Stimulated activated CD8-positive, alpha-beta memory T cell treated with anti-CD3 and anti-CD28 coated beads, Interleukin-4, amount 100 ng/mL, for 1 hour (primary cell): Measurements from ENCODE around the gene NISCH.

Experiments
- DNase-seq, 2 donors: peaks; one replicate each; pipeline ENCODE4 v3.0.0-alpha.2; 2020; ENCODE audit warnings: low read depth in 2 of 2, low spot score in 1 of 2

Gene NISCH

DNA sequence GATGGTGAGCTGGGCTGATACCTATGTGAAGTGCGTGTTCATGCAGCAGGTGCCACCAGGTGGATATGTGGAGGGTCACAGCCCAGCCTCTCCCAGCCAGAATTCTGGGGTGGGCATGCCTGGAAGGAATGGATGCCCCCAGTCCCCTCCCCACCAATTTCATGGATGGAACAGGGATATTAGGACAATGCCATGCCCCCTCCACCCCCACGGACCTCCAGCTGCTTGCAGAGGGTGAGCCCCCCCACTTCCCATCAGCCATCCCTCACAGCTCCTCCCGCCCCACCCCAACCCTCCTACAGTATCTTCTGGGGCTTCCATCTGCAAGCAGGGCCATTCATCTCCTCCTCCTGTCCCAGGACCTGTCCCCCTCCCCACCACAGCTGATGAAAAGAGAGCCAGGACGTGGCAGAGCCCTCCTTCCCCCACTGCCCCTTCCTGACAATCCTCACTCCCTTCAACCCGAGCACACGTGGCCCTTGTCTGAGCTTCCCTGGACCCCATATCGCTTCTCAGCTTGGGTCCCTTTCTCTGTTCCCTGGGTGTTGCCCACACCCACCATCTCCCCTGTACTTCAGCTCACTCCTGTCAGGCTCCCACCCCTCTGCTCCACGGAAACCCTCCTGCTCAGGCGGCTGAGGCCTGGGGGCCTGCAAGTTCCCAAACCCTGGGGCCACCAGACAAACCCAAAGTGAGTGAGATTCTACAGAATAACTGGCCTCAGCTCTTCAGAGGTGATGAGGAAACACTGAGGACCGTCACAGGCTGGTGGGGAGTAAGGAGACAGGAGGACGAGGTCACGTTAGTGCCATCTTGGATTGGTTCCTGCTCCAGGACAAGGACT is 7.7 kb upstream of the NISCH start:
- DNase-seq = no peak

DNA sequence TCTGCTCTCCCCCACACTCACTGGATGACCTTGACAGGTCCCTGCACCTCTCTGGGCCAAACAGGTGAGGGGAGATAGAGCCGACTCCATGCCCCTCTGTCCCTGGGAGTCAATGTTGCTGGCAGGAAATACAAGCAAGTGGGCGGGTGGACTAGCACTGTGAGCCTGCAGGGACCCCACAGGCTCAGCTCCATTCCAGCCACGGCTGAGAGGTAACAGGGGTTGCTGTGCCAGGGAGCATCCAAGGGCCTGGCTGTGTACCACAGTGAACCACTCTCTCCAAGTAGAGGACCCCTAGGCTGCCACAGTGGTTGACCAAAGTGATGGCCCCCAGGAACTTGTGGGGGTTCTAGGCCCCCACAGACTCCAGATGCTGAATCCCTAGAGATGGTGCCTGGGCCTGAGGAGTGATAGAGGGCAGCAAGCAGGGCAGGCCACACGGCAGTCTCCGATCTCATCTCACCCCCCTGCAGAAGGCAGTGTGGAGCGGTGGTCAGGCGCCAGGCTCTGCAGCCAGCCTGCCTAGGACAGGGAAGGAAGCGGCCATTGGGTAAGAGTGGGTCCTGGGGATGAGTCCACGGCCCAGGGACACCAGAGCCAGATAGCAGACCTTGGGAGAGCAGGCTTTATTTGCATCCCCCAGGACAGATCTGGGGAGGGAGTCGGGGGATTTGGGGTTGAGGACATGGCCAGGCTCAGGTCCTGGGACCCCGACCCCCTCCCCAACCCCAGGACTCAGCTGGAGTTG is 4.7 kb upstream of the NISCH start:
- DNase-seq = no peak

DNA sequence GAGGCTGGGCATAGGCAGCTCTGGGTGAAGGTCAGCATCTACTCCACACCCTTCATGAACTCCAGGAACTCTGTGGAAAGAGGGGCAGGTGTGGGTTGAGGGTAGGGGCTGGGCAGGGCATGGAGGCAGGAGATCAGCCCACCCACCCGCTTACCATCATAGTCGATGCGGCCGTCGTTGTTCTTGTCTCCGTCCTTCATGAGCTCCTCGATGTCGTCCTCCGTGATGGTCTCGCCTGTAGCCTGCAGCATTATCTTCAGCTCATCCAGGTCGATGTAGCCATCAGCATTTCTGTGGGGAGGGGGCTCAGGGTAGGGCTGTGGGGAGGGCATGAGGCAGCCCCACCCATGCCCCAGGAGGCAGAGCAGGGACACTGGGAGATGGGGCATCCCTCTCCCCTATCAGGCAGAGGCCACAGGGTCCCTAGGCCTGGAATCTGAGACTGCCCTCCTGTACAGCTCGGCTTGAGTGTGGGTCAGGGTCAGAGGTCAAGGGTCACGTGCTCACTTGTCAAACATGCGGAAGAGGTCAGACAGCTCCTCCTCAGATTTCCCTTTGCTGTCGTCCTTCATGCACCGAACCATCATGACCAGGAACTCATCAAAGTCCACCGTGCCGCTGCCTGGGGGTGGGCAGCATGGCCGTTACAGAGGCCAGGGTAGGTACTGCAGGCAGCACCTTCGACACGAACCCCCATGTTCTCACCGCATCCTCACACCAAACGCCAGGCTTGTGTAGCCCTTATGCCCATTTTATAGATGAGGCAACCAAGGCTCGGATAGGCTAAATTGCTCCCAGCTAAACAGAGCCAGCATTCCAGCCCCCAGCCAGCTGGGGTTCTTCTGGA is 3.9 kb upstream of the NISCH start:
- no peak for DNase-seq

DNA sequence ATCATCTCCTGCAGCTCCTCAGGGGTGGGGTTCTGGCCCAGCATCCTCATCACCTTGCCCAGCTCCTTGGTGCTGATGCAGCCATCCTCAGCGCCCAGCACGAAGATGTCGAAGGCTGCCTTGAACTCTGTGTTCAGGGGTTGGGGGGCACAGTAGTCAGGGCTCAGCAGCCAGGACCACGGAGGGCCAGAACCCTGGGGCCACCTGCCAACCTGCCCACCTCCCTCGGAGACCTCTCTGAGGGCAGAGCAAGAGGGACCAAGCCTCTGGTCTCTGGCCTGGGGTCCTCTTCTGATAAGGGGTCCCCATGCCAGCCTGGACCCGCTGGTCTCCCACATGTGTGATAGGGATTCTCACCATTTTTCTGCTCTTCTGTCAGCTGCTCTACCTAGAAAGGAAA is 3.3 kb upstream of the NISCH start:
- no peak for DNase-seq

DNA sequence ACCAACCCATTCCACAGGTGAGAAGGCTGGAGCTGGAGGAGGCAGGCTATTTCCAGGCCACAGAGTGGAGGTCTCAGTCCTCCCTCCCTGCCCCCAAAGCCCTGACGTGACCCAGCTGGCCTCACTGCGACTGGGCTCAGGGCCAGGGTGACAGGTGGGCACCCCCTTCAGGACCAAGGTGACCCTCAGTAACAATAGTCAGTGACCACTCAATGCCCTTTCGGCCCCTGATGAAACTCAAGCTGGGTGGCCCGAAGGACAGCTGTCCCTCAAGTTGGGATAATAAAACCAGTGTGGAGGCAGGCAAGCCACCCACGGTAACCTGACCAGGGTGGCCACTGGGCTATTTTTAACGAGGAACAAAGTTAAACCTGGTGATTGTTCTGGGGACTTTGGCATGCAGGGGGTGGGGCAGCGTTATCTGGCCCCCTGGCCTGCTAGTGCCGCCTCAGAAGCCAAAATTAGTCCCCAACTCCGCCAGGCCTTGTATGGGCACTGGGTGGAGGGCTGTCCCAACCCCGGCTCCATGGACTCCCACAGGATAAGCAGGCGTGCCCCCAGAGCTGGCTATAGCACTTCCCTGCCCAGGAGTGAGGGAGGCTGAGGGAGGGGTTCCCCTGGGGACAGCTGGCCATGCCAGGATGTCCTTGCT is 2.7 kb upstream of the NISCH start:
- no peak for DNase-seq

DNA sequence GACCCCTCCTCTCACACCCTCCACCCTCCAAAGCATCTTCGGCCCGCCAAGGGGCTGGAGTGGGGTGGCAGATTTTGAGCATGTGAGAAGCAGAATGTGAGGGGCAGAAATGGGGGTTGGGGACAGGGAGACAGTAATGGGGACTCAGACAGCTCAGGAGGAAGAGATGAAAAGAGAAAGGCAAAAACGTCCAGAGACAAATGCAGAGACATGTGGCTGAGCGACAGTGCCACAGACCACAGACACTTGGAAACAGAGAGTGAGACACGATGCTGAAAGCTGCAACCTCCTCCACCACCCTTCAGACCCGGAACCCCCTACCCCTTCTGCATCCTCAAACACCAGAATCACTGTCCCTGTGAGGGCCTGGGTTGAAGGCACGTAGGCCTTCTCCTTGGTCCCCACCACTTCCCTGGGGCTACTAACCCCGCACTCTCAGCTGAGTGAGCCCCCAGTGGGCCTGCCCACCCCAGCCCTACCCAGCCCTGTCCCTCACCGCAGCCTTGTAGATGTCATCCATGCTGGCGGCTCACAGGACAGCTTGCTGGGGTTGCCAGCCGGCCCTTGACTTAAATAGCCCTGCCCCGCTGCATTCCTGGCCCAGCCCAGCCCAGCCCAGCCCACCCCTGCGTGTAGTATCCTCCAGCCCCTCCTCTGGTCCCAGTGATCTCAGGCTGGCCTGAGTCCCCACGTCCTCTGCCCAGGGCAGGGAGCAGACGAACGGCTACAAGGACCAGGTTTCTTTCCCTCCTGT is 1.7 kb upstream of the NISCH start, which contains the start of gene TNNC1:
TNNC1 (minus strand) TSS at position 546 of the 754 bp plus-strand sequence; CDS start at position 520, 26 bp downstream.
- no peak for DNase-seq

DNA sequence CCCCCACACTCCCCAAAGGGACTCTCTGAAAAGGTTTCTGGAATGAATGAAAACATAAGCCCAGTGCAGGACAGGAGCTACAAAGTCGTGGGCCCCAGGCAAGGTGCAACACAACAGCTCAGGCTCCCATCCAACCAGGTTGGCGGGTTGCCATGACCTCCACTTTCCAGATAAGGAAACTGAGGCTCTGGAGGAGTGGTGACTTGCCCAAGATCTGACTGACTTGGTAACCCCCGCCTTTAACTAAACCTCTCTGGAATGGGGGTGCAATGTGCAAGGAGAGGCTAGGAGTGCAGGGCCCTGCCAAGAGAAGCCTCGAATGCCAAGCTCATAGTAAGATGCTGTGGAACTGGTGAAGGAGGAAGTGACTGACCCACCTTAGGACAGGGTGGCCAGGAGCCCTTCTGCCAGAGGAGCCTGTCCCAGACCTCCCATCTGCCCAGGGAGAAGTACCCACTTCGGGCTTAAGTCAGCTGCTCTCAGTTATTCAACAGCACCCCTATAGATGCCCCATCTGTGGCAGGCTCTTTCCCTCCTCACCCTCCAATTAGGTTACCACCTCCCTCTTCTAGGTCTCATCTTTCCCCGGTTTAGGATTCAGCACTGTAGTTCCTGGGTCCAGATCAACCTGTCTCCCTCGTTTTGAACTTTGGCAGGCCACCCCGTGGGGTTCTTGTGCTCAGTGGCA is 1.0 kb upstream of the NISCH start:
- DNase-seq = no peak

DNA sequence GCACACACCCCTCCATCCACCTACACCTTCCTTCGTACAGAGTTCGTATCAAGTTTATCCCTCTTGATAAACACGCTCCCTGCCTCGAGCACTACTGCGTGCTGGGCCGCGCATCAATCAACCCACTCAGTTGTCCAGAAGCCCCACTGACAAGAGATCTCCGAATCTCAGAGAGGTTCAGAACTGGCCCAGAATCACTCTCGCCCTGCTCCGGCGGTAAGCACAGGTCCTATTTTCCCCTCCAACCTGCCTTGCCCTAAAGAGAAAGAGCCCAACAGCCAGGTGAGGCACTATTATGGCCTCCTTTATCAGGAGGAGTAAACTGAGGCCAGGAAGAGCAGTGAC is 494 bp upstream of the NISCH start:
- DNase-seq = no peak

DNA sequence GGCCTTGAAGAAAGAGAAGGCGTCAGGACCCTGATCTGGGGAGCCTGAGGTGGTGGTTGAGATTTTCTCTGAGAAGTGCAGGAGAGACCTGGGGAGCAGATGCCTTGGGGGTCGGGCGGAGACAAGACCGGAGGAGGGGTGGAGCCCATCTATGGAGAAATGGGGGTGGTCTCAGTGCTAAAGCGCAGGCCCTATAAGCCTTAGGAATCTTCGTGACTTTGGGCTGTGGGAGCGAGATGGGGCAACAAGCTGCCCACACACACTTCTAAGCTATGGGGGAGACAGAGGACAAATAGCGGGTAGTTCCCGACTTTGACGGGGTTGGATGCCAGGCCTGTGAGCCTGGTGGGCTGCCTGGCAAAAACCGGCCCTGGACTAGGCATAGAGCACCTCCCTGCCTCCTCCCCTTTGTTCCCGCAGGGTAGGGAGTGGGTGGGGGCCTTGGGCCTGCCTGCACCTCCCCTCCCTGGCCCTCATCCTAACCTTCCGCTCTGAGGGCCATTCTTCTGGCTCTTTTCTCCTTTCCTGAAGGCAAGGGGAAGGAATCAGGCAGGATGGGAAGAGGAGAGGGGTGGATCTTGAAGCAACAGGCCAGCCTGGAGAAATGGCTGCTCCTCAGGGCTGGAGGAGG is 880 bp downstream of the NISCH start:
- no peak for DNase-seq

DNA sequence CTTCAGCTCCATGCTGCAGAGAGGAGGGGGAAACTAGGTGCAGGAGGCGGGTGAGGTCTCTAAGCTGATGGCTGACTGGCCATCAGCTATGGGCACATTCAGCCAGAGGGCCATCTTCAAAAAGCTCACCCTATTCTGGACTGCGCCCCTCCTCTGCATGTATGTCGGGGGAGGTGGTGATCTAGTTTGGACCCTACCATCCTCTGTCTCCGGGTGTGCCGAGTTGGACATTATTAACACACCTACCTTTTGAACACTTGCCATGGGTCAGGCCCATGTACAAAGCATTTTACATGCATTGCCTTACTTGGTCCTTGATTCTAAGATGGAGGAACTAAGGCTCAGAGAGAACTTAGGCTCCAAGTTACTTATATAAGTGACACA is 1.4 kb downstream of the NISCH start:
- DNase-seq = no peak

DNA sequence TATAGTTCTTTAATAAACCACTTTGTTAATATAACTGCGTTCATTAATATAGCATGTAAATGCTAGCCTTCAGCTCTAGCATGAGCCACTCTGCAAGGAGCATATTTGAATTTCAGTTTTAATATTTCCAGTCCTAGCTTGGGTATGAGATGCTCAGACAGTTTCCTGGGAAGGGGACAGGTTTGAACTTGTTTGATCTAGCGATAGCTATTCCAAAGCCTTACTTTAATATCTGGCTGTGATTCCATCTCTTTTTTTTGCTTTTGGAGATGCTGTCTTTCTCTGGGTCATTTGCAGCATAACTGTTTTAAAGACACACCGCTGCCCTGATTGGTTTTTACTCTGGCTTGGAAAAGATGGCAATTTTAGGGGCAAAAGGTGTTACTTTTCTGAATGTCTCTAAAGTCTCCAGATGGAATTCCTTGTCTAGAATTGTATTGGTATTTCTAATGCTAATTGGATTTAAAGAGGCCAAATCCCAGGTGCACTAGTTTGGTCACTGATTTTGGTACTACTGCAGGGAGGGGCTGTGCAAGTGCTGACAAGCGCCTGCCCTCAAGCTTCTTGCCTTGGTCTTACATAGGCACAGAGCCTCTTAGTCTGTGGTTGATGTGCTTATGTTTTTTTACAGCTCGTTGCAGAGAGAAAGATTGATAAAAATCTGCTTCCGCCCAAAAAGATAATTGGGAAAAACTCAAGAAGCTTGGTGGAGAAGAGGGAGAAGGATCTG is 2.8 kb downstream of the NISCH start:
- DNase-seq = no peak

DNA sequence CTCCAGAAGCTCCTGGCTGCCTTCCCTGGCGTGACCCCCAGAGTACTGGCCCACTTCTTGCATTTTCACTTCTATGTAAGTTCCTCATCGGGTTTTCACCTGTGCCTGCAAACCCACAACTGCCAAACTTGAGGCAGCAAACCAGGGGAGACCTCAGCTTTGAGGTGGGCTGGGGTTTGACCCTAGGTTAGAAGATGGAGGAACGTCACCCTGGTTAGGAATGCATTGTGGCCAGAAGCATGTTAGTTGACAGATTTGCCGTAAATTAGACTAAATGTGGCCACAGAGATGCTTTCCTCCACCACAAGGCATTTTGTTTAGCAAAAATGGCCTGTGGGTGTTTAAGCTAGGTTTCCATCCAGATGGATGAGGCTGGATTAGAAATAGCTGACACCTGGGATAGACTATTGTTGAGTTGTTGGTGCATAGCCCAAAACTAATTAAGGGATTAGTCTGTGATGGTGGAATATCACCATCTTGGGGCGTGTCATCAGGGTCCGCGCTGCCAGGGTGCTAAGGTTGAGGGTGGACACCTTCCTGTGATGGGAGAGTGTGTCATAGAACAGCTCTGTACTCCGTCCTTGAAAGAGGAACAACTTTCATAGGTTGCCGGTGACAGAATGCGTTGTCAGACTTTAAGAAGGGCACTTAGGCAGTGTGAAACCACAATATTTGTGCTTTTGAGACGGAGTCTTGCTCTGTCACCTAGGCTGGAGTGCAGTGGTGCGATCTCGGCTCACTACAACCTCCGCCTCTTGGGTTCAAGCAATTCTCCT is 3.6 kb downstream of the NISCH start:
- no peak for DNase-seq

DNA sequence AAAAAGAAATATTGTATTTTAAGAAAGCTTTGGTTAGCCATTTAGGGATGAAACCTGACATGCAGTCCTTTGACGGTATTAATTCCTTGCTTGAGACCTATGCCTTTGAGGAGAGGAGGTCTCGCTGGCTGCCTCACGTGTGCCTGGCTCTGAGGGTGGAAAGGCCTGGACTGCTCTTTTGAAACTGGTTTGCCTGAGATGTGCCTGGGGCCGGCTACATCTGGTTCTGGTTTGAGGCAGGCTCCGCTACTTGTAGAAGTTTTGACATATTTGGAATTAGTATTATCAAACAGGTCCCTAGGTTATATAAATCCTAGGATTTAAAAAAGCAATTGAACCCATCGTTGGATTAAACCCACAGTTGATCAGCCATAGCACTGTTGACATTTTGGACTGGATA is 6.5 kb downstream of the NISCH start:
- DNase-seq = no peak

DNA sequence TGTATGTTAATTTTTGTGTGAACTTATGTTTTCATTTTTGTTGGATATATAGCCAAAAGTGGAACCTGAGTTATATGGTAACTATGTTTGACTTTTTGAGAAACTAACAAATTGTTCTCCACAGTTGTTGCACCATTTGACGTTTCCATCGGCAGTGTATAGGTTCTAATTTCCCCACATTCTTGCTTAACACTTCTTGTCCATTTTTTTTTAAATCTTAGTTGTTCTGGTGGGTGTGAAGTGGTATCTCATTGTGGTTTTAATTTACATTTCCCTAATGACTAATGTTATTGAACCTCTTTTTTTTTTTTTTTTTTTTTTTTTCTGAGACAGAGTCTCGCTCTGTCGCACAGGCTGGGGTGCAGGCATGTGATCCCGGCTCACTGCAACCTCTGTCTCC is 8.0 kb downstream of the NISCH start:
- no peak for DNase-seq

DNA sequence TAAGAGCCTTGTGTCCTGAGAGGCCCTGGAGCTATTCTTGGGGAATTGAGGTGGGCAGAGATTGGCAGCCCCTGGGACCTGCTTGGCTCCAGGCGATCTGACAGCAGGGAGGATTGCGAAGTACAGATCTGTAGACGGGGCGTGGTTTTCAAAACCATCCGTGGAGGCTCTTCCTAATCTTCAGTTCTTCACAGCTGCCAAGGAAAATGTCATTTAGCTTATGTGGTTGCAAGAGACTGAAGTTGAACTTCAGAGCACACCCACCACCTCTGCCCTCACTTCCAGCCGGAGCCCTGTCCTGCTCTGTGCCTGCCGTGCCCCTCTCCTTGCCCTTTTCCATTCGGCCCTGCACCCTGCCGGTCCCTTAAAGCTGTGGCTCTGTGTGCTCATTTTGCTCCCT is 12.9 kb downstream of the NISCH start:
- DNase-seq = no peak

DNA sequence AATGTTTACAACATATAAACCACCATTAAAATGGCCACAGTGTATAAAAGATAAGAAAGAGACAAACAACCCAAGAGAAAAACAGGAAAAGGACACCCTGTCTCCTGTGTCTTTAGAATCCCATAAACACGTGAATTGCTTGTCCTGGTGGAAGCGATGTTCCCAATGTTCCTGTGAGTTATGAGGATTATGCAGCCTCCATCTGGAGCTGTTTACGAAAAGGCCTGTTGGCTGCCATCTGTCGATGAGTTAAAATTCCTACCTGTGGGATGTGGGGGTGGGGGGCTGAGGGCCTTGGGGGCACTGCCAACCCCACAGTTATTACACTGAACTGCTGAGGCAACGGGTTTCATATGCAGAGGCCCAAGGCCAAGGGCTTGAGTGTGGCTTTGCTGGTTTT is 13.6 kb downstream of the NISCH start:
- DNase-seq = no peak

DNA sequence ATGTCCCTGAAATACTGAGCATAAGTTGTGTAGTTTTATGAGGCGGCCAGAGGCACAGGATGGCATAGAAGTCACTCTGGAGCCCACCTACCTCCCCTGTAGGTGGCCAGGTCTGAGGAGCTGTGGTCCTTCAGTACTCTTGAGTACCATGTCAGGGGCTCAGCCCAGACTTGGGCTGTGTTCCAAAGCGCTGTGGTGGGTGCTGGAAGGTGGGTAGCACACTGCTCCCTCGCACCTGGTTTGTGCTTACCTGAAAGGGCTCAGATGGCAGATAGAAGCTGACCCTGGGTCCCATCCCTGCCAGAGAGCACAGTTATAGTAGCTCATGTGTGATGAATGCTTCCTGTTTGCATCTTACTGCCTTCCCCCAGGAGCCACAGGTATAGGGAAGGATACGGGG is 15.5 kb downstream of the NISCH start:
- DNase-seq = no peak
